Skeletal muscle satellite cell (primary cell): ENCODE measurements around the gene GCA.

Source experiments
- H3K27me3 ChIP-seq: 2 replicates; pipeline ENCODE4 v1.7.0; 2013; ENCODE audit warnings: low read length; ENCODE audit not compliant: control insufficient read depth, insufficient read depth
- H3K36me3 ChIP-seq: 2 replicates; pipeline ENCODE4 v1.7.0; 2013; ENCODE audit warnings: mild to moderate bottlenecking, control low read depth, low read length; ENCODE audit not compliant: insufficient read depth
- H3K4me1 ChIP-seq: 2 replicates; pipeline ENCODE4 v1.7.0; 2013; ENCODE audit warnings: low read length; ENCODE audit not compliant: control insufficient read depth, insufficient read depth
- H3K4me2 ChIP-seq: 2 replicates; pipeline ENCODE4 v1.7.0; 2013; ENCODE audit warnings: mild to moderate bottlenecking, low read length
- H3K4me3 ChIP-seq: 2 replicates; pipeline ENCODE4 v1.7.0; 2013; ENCODE audit warnings: low read length
- H3K9ac ChIP-seq: 2 replicates; pipeline ENCODE4 v1.7.0; 2013; ENCODE audit warnings: mild to moderate bottlenecking, low read depth, low read length, moderate library complexity
- H3K9me3 ChIP-seq: replicated peaks from 2 replicates; pipeline ENCODE4 v1.7.0; 2013; ENCODE audit warnings: mild to moderate bottlenecking, control low read depth, low read length

GCA gene

GRCh38 chr2:162316590-162316989 is 27.3 kb upstream of the GCA start:
- Histone ChIP-seq H3K4me1 (peaks cover 12% of the 10 kb centered on the region), H3K4me3 (no peak overlapping the region), H3K4me2 (no peak overlapping the region), H3K36me3 (no peaks in the 10 kb centered on the region), H3K9me3 (no peaks in the 10 kb centered on the region), H3K9ac (no peak overlapping the region), H3K27me3 (no peaks in the 10 kb centered on the region)

GRCh38 chr2:162317058-162317742 is 26.7 kb upstream of the GCA start:
- Histone ChIP-seq H3K4me2 (peak overlapping the region; percentile 98), H3K27me3 (no peaks in the 10 kb centered on the region), H3K9me3 (no peaks in the 10 kb centered on the region), H3K4me1 (peaks cover 12% of the 10 kb centered on the region), H3K36me3 (no peaks in the 10 kb centered on the region), H3K4me3 (peak overlapping the region; percentile 84), H3K9ac (no peak overlapping the region)

- H3K4me3 ChIP-seq, result peak overlapping the region; percentile 84
Measured at GRCh38 chr2:162317861-162318327, 26.0 kb upstream of the GCA start.

GRCh38 chr2:162318328-162319180 is 25.4 kb upstream of the GCA start, which contains the start of gene IFIH1:
TSS of gene IFIH1 (minus strand) at chr2:162318684. CDS start at chr2:162318307, 377 bp downstream.
- Histone ChIP-seq H3K4me1 (peaks cover 12% of the 10 kb centered on the region), H3K36me3 (no peaks in the 10 kb centered on the region), H3K4me3 (peak within 1 kb of the TSS; percentile 84), H3K4me2 (peak within 1 kb of the TSS; percentile 98), H3K27me3 (no peaks in the 10 kb centered on the region), H3K9me3 (no peaks in the 10 kb centered on the region), H3K9ac (peak within 1 kb of the TSS; percentile 81)

More at GRCh38 chr2:162317861-162318327, 26.0 kb upstream of the GCA start:
- peaks cover 12% of the 10 kb centered on the region for H3K4me1 ChIP-seq
- H3K27me3 ChIP-seq, result no peaks in the 10 kb centered on the region
- no peaks in the 10 kb centered on the region for H3K9me3 ChIP-seq
- H3K9ac ChIP-seq, result peak overlapping the region; percentile 81
- H3K36me3 ChIP-seq, result no peaks in the 10 kb centered on the region
- peak overlapping the region; percentile 98 for H3K4me2 ChIP-seq

GRCh38 chr2:162320864-162321517 is 22.9 kb upstream of the GCA start:
- Histone ChIP-seq H3K9ac (no peak overlapping the region), H3K27me3 (no peaks in the 10 kb centered on the region), H3K9me3 (no peaks in the 10 kb centered on the region), H3K36me3 (no peaks in the 10 kb centered on the region), H3K4me2 (no peak overlapping the region), H3K4me1 (peaks cover 12% of the 10 kb centered on the region), H3K4me3 (no peak overlapping the region)

- Histone ChIP-seq H3K4me1 (no peaks in the 10 kb centered on the region), H3K36me3 (no peaks in the 10 kb centered on the region), H3K27me3 (no peaks in the 10 kb centered on the region), H3K4me3 (no peak overlapping the region), H3K9ac (no peak overlapping the region), H3K4me2 (no peak overlapping the region), H3K9me3 (no peaks in the 10 kb centered on the region)
Measured at GRCh38 chr2:162324953-162325352, 19.0 kb upstream of the GCA start.

GRCh38 chr2:162327134-162327769 is 16.7 kb upstream of the GCA start:
- no peaks in the 10 kb centered on the region for H3K27me3 ChIP-seq
- H3K9ac ChIP-seq, result no peak overlapping the region
- H3K9me3 ChIP-seq, result no peaks in the 10 kb centered on the region
- peaks cover 5% of the 10 kb centered on the region for H3K4me1 ChIP-seq
- no peak overlapping the region for H3K4me2 ChIP-seq
- H3K4me3 ChIP-seq, result no peak overlapping the region
- no peaks in the 10 kb centered on the region for H3K36me3 ChIP-seq

GRCh38 chr2:162327806-162328205 is 16.1 kb upstream of the GCA start:
- no peak overlapping the region for H3K4me2 ChIP-seq
- H3K36me3 ChIP-seq, result no peaks in the 10 kb centered on the region
- no peak overlapping the region for H3K9ac ChIP-seq
- no peaks in the 10 kb centered on the region for H3K9me3 ChIP-seq
- H3K4me1 ChIP-seq, result peaks cover 5% of the 10 kb centered on the region
- no peak overlapping the region for H3K4me3 ChIP-seq
- no peaks in the 10 kb centered on the region for H3K27me3 ChIP-seq

- Histone ChIP-seq H3K27me3 (no peaks in the 10 kb centered on the region), H3K4me3 (no peak overlapping the region), H3K36me3 (no peaks in the 10 kb centered on the region), H3K4me1 (peaks cover 5% of the 10 kb centered on the region), H3K9me3 (no peaks in the 10 kb centered on the region), H3K9ac (no peak overlapping the region), H3K4me2 (no peak overlapping the region)
Measured at GRCh38 chr2:162328424-162329157, 15.3 kb upstream of the GCA start.

GRCh38 chr2:162330881-162331280 is 13.1 kb upstream of the GCA start:
- Histone ChIP-seq H3K9ac (no peak overlapping the region), H3K4me3 (no peak overlapping the region), H3K4me2 (no peak overlapping the region), H3K9me3 (no peaks in the 10 kb centered on the region), H3K27me3 (no peaks in the 10 kb centered on the region), H3K4me1 (peaks cover 5% of the 10 kb centered on the region), H3K36me3 (no peaks in the 10 kb centered on the region)
